Activated CD4-positive, CD25-positive, alpha-beta regulatory T cell treated with anti-CD3 and anti-CD28 coated beads, Interleukin-2, amount 50 U/mL, for 24 hours (primary cell): ENCODE data around the gene TSC22D1.
"Not testable (repeated sequence)": the region's sequence is repeated elsewhere in the genome, so short reads cannot be mapped to it uniquely, and the experiment has no call there.

Source experiments
- ATAC-seq, 2 donors: fragments of 150-1000 bp; cut with Tn5 transposase; one replicate each; pipeline ENCODE4 v1.10.0; 2021; ENCODE audit warnings: mild to moderate bottlenecking in 1 of 2, moderate library complexity in 1 of 2

Gene TSC22D1

GRCh38 chr13:44575741-44576350, at the start of gene TSC22D1:
TSC22D1 (minus strand) TSS chr13:44576330; CDS start chr13:44576074, 256 bp downstream.
- ATAC-seq: peak in 1 of 2 donors; percentile 1

- no peak for ATAC-seq
These were observed 46.6 kb upstream of the TSC22D1 start for GRCh38 chr13:44622708-44623107.

DNA sequence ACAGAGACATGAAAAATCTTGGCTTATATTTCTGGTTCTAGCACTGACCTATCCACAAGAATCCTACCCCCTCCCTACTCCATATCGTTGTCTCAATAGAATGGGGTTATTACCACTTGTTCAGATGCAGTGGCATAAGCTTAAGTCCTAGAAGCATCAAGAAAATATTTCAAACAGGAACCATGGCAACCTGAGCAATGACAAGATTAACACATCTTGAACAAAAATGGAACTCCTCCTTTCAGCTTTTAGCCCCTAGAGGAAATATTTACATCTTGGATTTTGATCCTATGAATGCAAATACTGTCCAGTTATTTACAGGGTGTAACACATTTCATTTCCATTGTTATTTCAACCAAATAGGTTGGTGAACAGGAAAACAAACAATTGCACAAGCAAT, 46.1 kb upstream of the TSC22D1 start:
- no peak for ATAC-seq

- no peak for ATAC-seq
These were observed 43.9 kb upstream of the TSC22D1 start for GRCh38 chr13:44620057-44620456.

GRCh38 chr13:44619651-44620050, 43.5 kb upstream of the TSC22D1 start:
- ATAC-seq: no peak

DNA sequence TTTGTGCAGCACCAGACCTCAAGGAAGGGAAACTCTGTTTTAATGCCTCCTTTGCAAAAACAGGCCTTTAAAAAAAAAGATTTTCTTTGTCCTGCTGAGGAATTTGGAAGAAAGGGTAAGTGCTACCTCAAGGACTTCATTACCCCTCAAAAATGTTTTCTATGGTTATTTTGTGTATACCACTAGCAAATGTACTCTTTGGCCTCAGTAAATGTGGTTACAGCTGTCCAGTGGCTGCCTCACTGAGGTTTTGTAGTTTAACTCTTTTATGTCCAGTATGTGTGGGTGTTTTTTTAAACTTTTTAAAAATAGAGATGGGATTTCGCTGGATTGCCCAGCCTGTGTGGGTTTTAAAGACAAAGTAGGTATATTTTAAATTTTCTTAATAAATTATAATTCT, 42.2 kb upstream of the TSC22D1 start:
- ATAC-seq: no peak

- ATAC-seq: no peak
These were observed 41.5 kb upstream of the TSC22D1 start for GRCh38 chr13:44617648-44618047.

DNA sequence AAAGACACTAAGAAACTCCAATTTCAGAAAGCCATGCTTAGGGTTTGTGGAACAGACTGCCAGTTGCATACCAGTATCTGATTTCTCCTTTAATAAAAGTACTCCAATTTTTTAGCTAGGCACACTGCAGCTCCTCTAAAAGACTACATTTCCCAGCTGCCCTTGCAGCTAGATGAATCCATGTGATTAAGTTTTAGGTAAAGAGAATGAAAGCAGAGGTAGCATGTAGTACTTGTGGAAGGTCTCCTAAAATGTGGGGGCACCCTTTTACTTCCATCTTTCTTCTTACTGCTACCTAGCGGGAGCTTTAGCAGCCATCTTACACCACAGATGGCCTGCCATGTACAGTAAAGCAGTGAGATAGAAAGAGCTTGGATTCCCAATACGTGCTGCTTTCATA, 33.0 kb upstream of the TSC22D1 start:
- no peak for ATAC-seq

DNA sequence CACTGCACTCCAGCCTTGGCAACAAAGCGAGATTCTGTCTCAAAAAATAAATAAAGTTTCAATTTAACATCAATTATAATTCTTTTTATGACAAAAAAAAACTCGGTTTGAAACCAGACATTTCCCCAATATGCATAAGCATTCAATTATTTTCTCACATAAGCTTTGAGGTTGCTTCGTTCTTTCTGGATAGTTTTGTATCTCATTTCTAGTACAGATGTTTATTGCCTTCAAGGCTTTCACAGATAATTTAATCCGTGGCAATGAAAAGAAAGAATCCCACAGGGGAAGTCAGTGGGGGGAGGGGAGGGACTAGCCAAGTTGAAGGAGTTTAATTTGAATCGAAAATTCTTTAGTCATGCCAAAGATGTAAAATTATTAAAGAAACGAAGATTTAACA, 29.6 kb upstream of the TSC22D1 start:
- no peak for ATAC-seq

DNA sequence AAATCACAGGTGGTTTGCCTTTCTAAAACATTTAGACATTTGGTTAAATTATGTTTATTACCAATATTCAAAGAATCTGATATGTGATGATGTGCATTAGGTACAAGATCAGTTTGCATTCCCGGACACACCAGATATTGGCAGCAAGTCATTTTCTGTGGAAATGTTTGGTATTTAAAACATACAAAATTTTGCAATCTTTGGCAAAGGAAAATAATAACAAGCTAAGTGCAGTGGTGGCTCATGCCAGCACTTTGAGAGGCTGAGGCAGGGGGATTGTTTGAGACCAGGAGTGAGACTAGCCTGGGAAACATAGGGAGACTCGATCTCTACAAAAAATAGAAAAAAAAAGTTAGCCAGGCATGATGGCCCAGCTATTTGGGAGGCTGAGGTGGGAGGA, 29.1 kb upstream of the TSC22D1 start:
- no peak for ATAC-seq

GRCh38 chr13:44601586-44601985, 25.5 kb upstream of the TSC22D1 start:
- ATAC-seq: no peak

- ATAC-seq: not testable (repeated sequence)
These were observed 17.9 kb upstream of the TSC22D1 start for GRCh38 chr13:44593861-44594592.

DNA sequence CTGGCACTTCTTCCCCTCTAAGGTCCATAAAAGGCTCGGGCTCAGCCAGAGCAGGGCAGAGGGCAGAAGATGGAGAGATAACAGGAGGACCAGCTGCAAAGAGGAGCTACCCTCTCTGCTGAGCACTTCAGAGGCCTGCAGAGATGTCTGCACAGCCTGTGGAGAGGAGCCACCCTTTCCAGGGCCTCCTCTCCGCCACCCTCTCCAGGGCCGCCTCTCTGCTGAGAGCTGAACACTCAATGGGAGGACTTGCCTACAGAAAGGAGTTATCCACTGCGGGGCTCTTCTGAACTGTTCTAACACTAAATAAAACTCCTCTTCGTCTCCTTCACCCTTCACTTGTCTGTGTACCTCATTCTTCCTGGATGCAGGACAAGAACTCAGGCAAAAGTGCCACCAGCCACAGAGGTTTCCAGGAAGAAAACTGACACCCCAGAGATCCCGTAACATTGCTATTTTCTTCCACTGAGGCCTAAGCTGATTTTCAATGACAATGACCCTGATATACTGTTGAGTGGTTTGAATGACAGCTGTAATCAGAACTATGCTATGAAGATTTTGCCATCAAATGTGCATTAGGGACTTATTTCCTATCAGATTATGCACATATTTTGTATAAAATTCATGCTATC, 16.2 kb upstream of the TSC22D1 start:
- ATAC-seq: no peak

GRCh38 chr13:44591316-44591715, 15.2 kb upstream of the TSC22D1 start:
- ATAC-seq: no peak

GRCh38 chr13:44583137-44583536, 7.0 kb upstream of the TSC22D1 start:
- no peak for ATAC-seq

DNA sequence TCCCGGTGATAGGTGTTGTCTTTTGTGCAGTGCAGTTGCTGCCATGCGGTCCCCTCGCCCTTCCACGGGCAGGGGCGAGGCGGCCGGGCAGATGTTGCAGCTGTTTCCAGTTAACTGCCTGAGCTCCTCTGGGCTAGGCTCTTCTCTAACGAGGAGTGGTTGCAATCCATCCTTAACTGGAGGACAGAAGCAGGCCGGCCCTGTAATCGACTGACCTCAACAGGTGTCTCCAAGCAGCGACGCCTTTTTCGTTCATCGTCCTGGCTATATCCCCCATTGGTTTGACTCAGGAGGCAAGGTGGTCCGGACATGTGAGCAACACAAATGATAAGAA, 1.9 kb upstream of the TSC22D1 start:
- ATAC-seq: no peak

GRCh38 chr13:44577236-44578066, 1.3 kb upstream of the TSC22D1 start:
- peak; percentile 70 to 72 for ATAC-seq

GRCh38 chr13:44576351-44577235, 463 bp upstream of the TSC22D1 start:
- ATAC-seq: peak; percentile 5 to 12

DNA sequence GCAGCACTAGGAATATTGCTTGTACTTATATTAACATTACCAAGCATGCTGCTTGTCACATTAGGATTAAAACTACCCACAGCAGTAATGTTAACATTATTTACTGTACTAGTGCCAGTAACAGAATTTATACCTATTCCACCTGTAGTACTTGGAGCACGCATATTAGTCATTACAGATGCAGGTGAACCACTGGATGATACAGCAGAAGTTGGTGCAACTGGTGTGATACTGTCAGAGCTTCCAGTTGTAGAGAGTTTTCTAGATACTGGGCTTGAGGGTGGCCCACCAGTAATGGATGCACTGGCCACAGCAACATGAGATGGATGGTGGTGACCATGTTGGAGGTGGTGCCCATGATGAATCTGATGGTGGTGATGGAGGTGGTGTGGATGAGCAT, 1.1 kb downstream of the TSC22D1 start:
- no peak for ATAC-seq

GRCh38 chr13:44574466-44574855, 1.7 kb downstream of the TSC22D1 start:
- ATAC-seq: no peak

DNA sequence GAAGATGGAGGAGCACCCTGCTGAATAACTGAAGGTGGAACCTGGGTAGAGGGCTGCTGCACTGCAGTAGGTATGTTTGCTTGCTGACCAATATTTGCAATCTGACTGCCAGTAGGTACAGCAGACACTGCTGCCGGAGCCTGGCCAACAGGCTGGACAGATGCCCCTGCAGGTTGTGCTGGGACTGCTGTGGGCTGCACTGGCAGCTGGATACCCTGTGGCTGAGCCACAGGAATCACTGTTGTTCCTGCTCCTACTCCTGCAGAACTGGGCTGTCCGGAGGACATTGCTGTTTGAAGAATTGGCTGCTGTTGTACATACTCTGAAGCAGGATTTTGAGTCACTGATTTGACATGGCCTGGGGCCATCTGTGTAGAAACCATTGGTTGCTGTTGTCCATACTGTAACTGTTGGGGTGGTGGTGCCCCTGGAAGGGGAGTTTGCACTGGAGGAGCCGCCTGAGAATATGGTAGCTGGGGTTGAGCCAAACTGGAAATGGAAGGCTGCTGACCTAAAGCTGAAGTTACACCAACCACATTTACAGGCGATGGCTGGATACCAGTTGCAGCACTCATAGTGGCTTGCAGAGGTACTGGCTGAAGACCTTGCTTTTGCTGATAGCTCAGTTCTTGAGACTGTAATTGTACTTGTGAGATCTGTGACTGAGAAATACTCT, 2.2 kb downstream of the TSC22D1 start:
- no peak for ATAC-seq

- no peak for ATAC-seq
These were observed 3.1 kb downstream of the TSC22D1 start for GRCh38 chr13:44573071-44573470.
